ENCODE results near the gene RGL2. TPM values are rescaled to one million over a fixed set of nuclear protein-coding genes. Genes with fewer than 3 reads are reported as not detected.

RGL2 gene
- total RNA-seq, 1 donor from 2014 or later, result 77.6 TPM

- Mint-ChIP-seq H3K27ac (ENCODE audit: unreplicated experiment) (peak overlapping the region; percentile 99), H3K27me3 (ENCODE audit: unreplicated experiment) (no peaks in the 10 kb centered on the region), H3K4me1 (ENCODE audit: unreplicated experiment) (peaks cover 34% of the 10 kb centered on the region), H3K4me3 (ENCODE audit: unreplicated experiment) (peak overlapping the region; percentile 85), H3K36me3 (ENCODE audit: unreplicated experiment) (peaks cover 17% of the 10 kb centered on the region), H3K9me3 (ENCODE audit: unreplicated experiment) (no peaks in the 10 kb centered on the region)
- no peak for TF ChIP-seq CTCF (IDR thresholded peaks at IDR 0.05)
- no peak for DNase-seq (ENCODE audit: extremely low spot score, unreplicated experiment)
Measured at GRCh38 chr6:33250731-33251130, 48.0 kb downstream of the RGL2 start.

- Mint-ChIP-seq H3K27ac (ENCODE audit: unreplicated experiment) (peak overlapping the region; percentile 99), H3K9me3 (ENCODE audit: unreplicated experiment) (no peaks in the 10 kb centered on the region), H3K4me3 (ENCODE audit: unreplicated experiment) (peak overlapping the region; percentile 85), H3K36me3 (ENCODE audit: unreplicated experiment) (peaks cover 16% of the 10 kb centered on the region), H3K27me3 (ENCODE audit: unreplicated experiment) (no peaks in the 10 kb centered on the region), H3K4me1 (ENCODE audit: unreplicated experiment) (peaks cover 34% of the 10 kb centered on the region)
- no peak for DNase-seq (ENCODE audit: extremely low spot score, unreplicated experiment)
- TF ChIP-seq CTCF (IDR thresholded peaks at IDR 0.05), result no peak
Measured at GRCh38 chr6:33249732-33250630, 48.8 kb downstream of the RGL2 start.

GRCh38 chr6:33248932-33249731 is 49.6 kb downstream of the RGL2 start:
- Mint-ChIP-seq H3K4me1 (ENCODE audit: unreplicated experiment) (peaks cover 34% of the 10 kb centered on the region), H3K27ac (ENCODE audit: unreplicated experiment) (peak overlapping the region; percentile 99)

GRCh38 chr6:33248643-33248931 is 50.2 kb downstream of the RGL2 start:
- Mint-ChIP-seq H3K9me3 (ENCODE audit: unreplicated experiment) (no peaks in the 10 kb centered on the region), H3K27ac (ENCODE audit: unreplicated experiment) (peak overlapping the region; percentile 99), H3K4me1 (ENCODE audit: unreplicated experiment) (peaks cover 34% of the 10 kb centered on the region), H3K36me3 (ENCODE audit: unreplicated experiment) (peaks cover 14% of the 10 kb centered on the region), H3K4me3 (ENCODE audit: unreplicated experiment) (peak overlapping the region; percentile 85), H3K27me3 (ENCODE audit: unreplicated experiment) (peaks cover 2% of the 10 kb centered on the region)
- no peak for DNase-seq (ENCODE audit: extremely low spot score, unreplicated experiment)
- TF ChIP-seq CTCF (IDR thresholded peaks at IDR 0.05), result no peak

More at GRCh38 chr6:33248932-33249731, 49.6 kb downstream of the RGL2 start:
- Mint-ChIP-seq H3K36me3 (ENCODE audit: unreplicated experiment) (peaks cover 16% of the 10 kb centered on the region), H3K27me3 (ENCODE audit: unreplicated experiment) (no peaks in the 10 kb centered on the region), H3K9me3 (ENCODE audit: unreplicated experiment) (no peaks in the 10 kb centered on the region), H3K4me3 (ENCODE audit: unreplicated experiment) (peak overlapping the region; percentile 85)
- peak; percentile 32 for TF ChIP-seq CTCF (IDR thresholded peaks at IDR 0.05)
- DNase-seq (ENCODE audit: extremely low spot score, unreplicated experiment), result peak; percentile 97

Measured in osteocyte (in vitro differentiated cells).